Activated CD4-positive, alpha-beta T cell treated with anti-CD3 and anti-CD28 coated beads, Interleukin-10, Interleukin-2, amounts not matched to agents 100 ng/mL and 50 ng/mL, durations not matched to agents 16 hours and 8 hours (primary cell): Measurements from ENCODE around the gene M6PR.

Experiments used
- DNase-seq: peaks from one replicate; pipeline ENCODE4 v3.0.0-alpha.2; 2020

M6PR gene

GRCh38 chr12:8949342-8950220 lies at the start of gene M6PR:
TSS of gene M6PR (minus strand) at chr12:8949645. CDS start at chr12:8946404, 3,241 bp downstream.
- DNase-seq = peak; percentile 97

DNA sequence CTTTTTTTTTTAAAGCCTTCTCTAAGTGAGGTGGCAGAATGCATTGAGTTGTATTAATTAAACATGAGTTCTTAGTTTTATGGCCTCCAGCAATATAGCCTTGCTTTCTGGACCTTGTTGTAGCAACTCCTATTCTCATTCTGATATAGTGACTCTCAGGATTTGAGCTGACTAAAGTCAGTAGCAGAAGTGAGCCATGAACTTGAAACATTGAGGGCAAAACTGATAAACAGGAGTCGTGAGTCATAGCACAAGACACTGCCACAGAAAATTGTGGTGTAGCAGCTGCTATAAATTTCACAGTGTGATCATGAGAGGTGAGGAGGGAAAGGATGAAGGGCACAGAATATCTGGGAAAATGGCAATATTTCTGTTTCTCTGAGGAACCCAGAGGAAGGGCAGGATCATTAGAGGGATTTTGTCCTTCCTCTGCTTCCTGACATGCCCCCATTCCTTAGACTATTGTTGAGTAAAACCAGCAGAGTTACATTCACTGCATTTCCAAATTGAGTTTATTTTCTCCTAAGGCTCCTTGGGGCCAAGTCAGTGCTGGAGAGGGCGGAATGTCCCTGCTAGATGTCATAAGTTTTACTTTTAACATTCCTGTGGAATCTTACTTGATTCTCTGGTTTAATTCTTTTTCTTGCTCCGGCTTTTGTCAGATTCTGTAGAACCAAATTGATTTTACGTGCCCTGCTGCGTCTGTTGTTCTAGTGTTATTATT lies 47.4 kb upstream of the M6PR start:
- DNase-seq = peak; percentile 87

- no peak for DNase-seq
Observed at GRCh38 chr12:8995021-8995775, 45.8 kb upstream of the M6PR start.

DNA sequence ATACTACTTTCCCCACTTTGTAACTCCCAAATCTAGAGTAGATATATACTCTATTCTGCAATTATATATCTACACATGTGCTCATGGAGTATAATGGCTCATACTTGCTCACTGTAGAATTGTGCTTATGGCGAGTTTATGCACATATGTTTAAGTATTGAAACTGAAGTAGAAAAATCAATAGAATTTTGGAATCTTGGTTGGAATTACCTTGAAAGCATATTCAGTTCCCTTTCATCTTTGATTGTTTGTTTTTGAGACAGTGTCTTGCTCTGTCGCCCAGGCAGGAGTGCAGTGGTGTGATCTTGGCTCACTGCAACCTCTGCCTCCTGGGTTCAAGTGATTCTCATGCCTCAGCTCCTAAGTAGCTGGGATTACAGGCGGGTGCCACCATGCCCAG lies 44.4 kb upstream of the M6PR start:
- DNase-seq = no peak

GRCh38 chr12:8991371-8992345 lies 42.2 kb upstream of the M6PR start:
- peak; percentile 15 for DNase-seq

DNA sequence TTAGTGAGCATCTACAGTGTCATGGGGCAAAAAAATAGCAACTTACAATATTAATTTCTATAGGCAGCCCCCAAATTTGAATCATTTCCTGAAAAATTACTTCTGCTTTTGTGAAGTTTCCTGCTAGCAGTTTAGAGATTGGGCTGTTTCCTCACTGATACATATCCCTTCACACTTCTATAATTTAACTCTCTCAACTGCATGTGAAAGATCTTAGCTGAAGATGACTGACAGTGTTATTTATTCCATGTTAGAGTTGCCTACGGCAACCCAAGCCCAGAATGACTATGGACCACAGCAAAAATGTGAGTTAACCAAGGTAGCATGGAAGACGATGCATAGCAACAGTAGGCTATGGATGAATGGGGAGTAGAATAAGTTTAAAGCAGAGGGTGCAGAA lies 40.0 kb upstream of the M6PR start, which contains the start of gene KLRG1:
Gene KLRG1, plus strand, starts transcription at position 134 of the 400 bp plus-strand sequence. Its CDS starts 90 bp downstream, at position 224.
- peak; percentile 31 for DNase-seq

GRCh38 chr12:8987685-8988084 lies 38.2 kb upstream of the M6PR start:
- DNase-seq = peak; percentile 36

GRCh38 chr12:8987163-8987562 lies 37.7 kb upstream of the M6PR start:
- DNase-seq = no peak

DNA sequence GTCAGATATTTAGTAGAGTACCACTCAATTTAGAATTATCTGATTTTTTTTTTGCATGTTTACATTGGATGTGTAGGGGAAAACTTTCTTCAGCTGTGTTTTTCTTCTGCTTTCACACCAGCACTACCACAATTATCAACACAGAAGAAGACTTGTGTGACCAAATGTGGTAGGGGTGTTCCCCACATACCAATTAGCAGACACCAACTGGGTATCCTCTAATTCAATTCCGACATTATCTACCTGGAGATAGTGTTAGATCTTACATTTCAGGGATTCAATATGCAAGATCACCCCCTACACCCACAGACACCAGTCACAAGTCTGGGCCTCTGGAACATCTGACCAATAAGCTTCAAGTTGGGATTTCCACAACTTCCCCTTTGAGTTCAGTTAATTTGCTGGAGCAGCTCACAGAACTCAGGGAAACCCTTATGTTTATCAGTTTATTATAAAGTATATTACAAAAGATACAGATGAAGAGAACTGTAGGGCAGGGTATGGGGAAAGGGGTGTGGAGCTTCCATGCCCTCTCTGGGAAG lies 35.8 kb upstream of the M6PR start:
- no peak for DNase-seq

DNA sequence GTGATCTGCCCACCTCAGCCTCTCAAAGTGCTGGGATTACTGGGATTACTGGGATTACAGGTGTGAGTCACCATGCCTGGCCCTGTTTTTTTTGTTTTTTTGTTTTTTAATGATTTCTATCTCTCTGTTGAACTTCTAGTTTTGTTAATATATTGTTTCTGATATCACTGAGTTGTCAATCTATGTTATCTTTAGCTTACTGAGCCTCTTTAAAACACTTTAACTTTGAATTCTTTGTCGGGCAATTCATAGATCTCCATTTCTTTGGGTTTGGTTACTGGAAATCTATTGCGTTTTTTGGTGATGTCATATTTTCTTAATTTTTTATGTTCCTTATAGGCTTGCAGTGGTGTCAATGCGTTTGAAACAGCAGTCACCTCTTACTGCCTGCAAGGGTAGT lies 30.7 kb upstream of the M6PR start:
- no peak for DNase-seq

- DNase-seq = no peak
Observed at GRCh38 chr12:8970432-8970831, 21.0 kb upstream of the M6PR start.

- DNase-seq = no peak
Observed at GRCh38 chr12:8969861-8970411, 20.5 kb upstream of the M6PR start.

DNA sequence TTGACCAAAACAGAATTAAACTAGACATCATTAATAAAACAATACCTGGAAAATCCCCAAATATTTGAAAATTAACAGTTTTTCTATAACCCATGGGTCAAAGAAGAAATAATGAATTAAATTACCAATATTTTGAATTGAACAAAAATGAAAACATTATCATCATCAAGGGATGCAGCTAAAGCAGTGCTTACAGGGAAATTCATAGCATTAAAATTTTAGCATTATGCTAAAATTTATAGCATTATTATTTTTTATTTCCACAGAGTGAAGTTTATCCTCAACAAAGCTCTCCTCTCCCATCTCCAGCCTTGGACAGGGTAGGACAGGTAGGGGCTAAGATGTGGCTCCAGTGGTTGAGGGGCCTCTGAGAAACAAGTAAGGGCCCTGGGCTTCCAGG lies 19.3 kb upstream of the M6PR start:
- DNase-seq = no peak

GRCh38 chr12:8960176-8960575 lies 10.7 kb upstream of the M6PR start:
- no peak for DNase-seq

DNA sequence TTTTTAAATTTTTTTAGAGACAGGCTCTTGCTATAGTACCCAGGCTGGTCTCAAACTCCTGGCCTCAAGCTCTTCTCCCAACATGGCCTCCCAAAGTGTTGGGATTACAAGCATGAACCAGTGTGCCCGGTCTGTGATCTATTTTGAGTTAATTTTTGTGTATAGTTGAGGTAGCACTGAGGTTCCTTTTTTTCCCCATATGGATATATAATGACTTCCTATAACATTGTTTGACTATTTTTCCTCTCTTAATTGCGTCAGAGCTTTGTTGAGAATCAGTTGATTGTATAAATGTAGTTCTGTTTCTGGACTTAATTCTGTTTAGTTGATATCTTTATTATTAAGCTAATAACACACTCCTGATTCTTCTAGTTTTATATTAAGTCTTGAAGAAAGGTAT lies 8.6 kb upstream of the M6PR start:
- DNase-seq = no peak

GRCh38 chr12:8957561-8957960 lies 8.1 kb upstream of the M6PR start:
- no peak for DNase-seq

- DNase-seq = no peak
Observed at GRCh38 chr12:8956772-8957171, 7.3 kb upstream of the M6PR start.

DNA sequence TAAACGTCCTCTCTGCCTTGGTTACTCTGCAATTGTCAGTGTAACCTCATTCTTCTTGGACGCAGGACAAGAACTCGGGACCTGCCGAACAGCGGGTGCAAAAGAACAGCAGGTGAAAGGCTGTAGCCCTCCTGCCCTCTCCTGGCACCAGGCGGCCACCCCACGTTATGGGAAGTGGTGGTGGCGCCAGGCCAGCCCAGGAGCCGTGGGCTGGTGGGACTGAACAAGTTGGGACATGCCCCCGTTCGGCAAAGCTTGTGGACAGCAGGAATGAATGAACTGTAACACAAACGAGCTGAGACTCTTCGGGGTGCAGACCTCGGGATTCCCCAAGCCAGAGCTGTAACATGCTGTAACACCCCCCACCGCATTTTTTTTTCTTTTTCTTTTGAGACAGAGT lies 6.6 kb upstream of the M6PR start:
- DNase-seq = no peak

- DNase-seq = peak; percentile 21
Observed at GRCh38 chr12:8953773-8954402, 4.4 kb upstream of the M6PR start.

- peak; percentile 35 for DNase-seq
Observed at GRCh38 chr12:8951744-8952143, 2.3 kb upstream of the M6PR start.
